IMR-90 (cell line): ENCODE results near the gene FMN2. TPM values are rescaled to one million over a fixed set of nuclear protein-coding genes. Genes with fewer than 3 reads are reported as not detected.

Experiments
- ATAC-seq: fragments of 200-7000 bp; cut with Tn5 transposase; 2 replicates; pipeline ENCODE4 v1.9.1; 2020; ENCODE audit warnings: low read depth, mild to moderate bottlenecking, moderate library complexity
- BruUV-seq: library from RNA; stranded (reverse); fragments of 400-500 nt; replicated peaks from 2 replicates; lab custom pipeline; 2021; lab: Mats Ljungman, UMichigan
- CTCF ChIA-PET: fragments of 300-600 bp; formaldehyde crosslinking; extraction: SDS; loops from one replicate; lab custom pipeline; 2021; ENCODE audit warnings: antibody characterized with exemption; lab: Yijun Ruan, JAX
- POLR2A ChIA-PET: fragments of 300-600 bp; sonication (Branson Sonifier 250); formaldehyde crosslinking; loops from one replicate; lab custom pipeline; 2022; ENCODE audit warnings: antibody characterized with exemption; ENCODE audit not compliant: unreplicated experiment; lab: Charles Lee
- DNase-seq: peaks from one replicate; pipeline ENCODE4 v3.0.0; 2013
- H2AFZ ChIP-seq: replicated peaks from 2 replicates; pipeline ENCODE3; 2013; ENCODE audit warnings: low read length, mild to moderate bottlenecking; ENCODE audit not compliant: poor library complexity
- H2AK5ac ChIP-seq: 2 replicates; pipeline ENCODE4 v1.6.1; 2013; ENCODE audit warnings: low read depth, low read length, inconsistent platforms
- H2AK9ac ChIP-seq: replicated peaks from 2 replicates; pipeline ENCODE3; 2013; ENCODE audit warnings: mild to moderate bottlenecking, low read depth, low read length, moderate library complexity; ENCODE audit not compliant: poor library complexity
- H2BK120ac ChIP-seq: 2 replicates; pipeline ENCODE4 v1.6.1; 2013; ENCODE audit warnings: low read depth, low read length, inconsistent platforms
- H2BK15ac ChIP-seq: 3 replicates; pipeline ENCODE4 v1.6.1; 2013; ENCODE audit warnings: low read depth, low read length, inconsistent platforms
- H2BK20ac ChIP-seq: 2 replicates; pipeline ENCODE4 v1.6.1; 2013; ENCODE audit warnings: low read depth, mild to moderate bottlenecking, inconsistent platforms, low read length, moderate library complexity
- H2BK5ac ChIP-seq: 2 replicates; pipeline ENCODE4 v1.6.1; 2013; ENCODE audit warnings: mild to moderate bottlenecking, low read depth, low read length, inconsistent platforms; ENCODE audit not compliant: poor library complexity, severe bottlenecking
- H3K14ac ChIP-seq: replicated peaks from 2 replicates; pipeline ENCODE4 v1.6.1; 2013; ENCODE audit warnings: low read depth, low read length, inconsistent platforms
- H3K18ac ChIP-seq: 2 replicates; pipeline ENCODE4 v1.6.1; 2013; ENCODE audit warnings: low read depth, low read length, control low read depth
- H3K23ac ChIP-seq: 2 replicates; pipeline ENCODE4 v1.6.1; 2013; ENCODE audit warnings: low read depth, low read length, inconsistent platforms
- H3K27ac ChIP-seq: 2 replicates; pipeline ENCODE4 v1.5.1; 2013; ENCODE audit warnings: mild to moderate bottlenecking, control low read depth, low read length; ENCODE audit not compliant: insufficient read depth
- H3K27me3 ChIP-seq: 2 replicates; pipeline ENCODE4 v1.6.1; 2013; ENCODE audit warnings: low read length; ENCODE audit not compliant: control insufficient read depth, insufficient read depth
- H3K36me3 ChIP-seq: 2 replicates; pipeline ENCODE4 v1.6.1; 2013; ENCODE audit warnings: low read length, mixed read lengths; ENCODE audit not compliant: control insufficient read depth, insufficient read depth
- H3K4ac ChIP-seq: 2 replicates; pipeline ENCODE4 v1.6.1; 2013; ENCODE audit warnings: low read depth, low read length, inconsistent platforms
- H3K4me1 ChIP-seq: 2 replicates; pipeline ENCODE4 v1.6.1; 2013; ENCODE audit warnings: low read length, mixed read lengths; ENCODE audit not compliant: control insufficient read depth, insufficient read depth
- H3K4me2 ChIP-seq: 2 replicates; pipeline ENCODE4 v1.6.1; 2013; ENCODE audit warnings: low read depth, mild to moderate bottlenecking, control low read depth, low read length, moderate library complexity
- H3K4me3 ChIP-seq: 2 replicates; pipeline ENCODE4 v1.5.1; 2013; ENCODE audit warnings: low read depth, mild to moderate bottlenecking, control low read depth, low read length, moderate library complexity; ENCODE audit not compliant: insufficient read depth
- H3K56ac ChIP-seq: 2 replicates; pipeline ENCODE4 v1.6.1; 2013; ENCODE audit warnings: low read length, inconsistent platforms; ENCODE audit not compliant: insufficient read depth; ENCODE audit errors: extremely low read depth
- H3K79me1 ChIP-seq, 2 experiments: 2 replicates each; pipeline ENCODE4 v1.6.1; 2013; ENCODE audit warnings: low read length in 2 of 2, inconsistent platforms in 1 of 2, low read depth in 1 of 2
- H3K9ac ChIP-seq: 2 replicates; pipeline ENCODE4 v1.6.1; 2013; ENCODE audit warnings: low read depth, low read length, control low read depth
- H3K9me1 ChIP-seq: 2 replicates; pipeline ENCODE4 v1.6.1; 2013; ENCODE audit warnings: low read length, inconsistent platforms; ENCODE audit not compliant: insufficient read depth
- H3K9me3 ChIP-seq: 2 replicates; pipeline ENCODE4 v1.6.1; 2013; ENCODE audit warnings: low read length; ENCODE audit not compliant: control insufficient read depth, insufficient read depth
- H4K20me1 ChIP-seq: 2 replicates; pipeline ENCODE4 v1.6.1; 2013; ENCODE audit warnings: low read length, inconsistent platforms; ENCODE audit not compliant: insufficient read depth
- H4K5ac ChIP-seq: 2 replicates; pipeline ENCODE4 v1.6.1; 2013; ENCODE audit warnings: mild to moderate bottlenecking, low read depth, low read length, control low read depth
- H4K8ac ChIP-seq, 2 experiments: 2 replicates each; pipeline ENCODE4 v1.6.1; 2013; ENCODE audit warnings: low read depth in 2 of 2, low read length in 2 of 2, control low read depth in 1 of 2, inconsistent platforms in 1 of 2
- H4K91ac ChIP-seq: 2 replicates; pipeline ENCODE4 v1.6.1; 2013; ENCODE audit warnings: low read depth, low read length, inconsistent platforms; ENCODE audit not compliant: insufficient read depth
- BHLHE40 ChIP-seq: fragments of 150-350 bp; IDR thresholded peaks from 2 replicates; pipeline ENCODE4 v1.6.1; 2016; ENCODE audit warnings: mild to moderate bottlenecking, low read depth, low read length
- CEBPB ChIP-seq: IDR thresholded peaks from 2 replicates; pipeline ENCODE4 v1.6.1; 2012; ENCODE audit warnings: low read depth, low read length, improper control_type of control experiment
- CHD1 ChIP-seq: IDR thresholded peaks from 2 replicates; pipeline ENCODE4 v1.6.1; 2012; ENCODE audit warnings: low read depth, low read length, improper control_type of control experiment
- FOS ChIP-seq: fragments of 150-350 bp; IDR thresholded peaks from 2 replicates; pipeline ENCODE4 v1.6.1; 2016; ENCODE audit warnings: low read depth, low read length
- MAFK ChIP-seq: IDR thresholded peaks from 2 replicates; pipeline ENCODE4 v1.6.1; 2012; ENCODE audit warnings: low read depth, low read length, improper control_type of control experiment
- MAZ ChIP-seq: IDR thresholded peaks from 2 replicates; pipeline ENCODE4 v1.6.1; 2012; ENCODE audit warnings: low read depth, mild to moderate bottlenecking, low read length, improper control_type of control experiment, moderate library complexity, borderline replicate concordance
- MXI1 ChIP-seq: IDR thresholded peaks from 2 replicates; pipeline ENCODE4 v1.6.1; 2012; ENCODE audit warnings: low read depth, mild to moderate bottlenecking, low read length, moderate library complexity, borderline replicate concordance
- NFE2L2 ChIP-seq: fragments of 150-350 bp; IDR thresholded peaks from 2 replicates; pipeline ENCODE4 v1.6.1; 2016; ENCODE audit warnings: low read depth, mild to moderate bottlenecking, low read length
- POLR2A ChIP-seq: IDR thresholded peaks from 2 replicates; pipeline ENCODE4 v1.6.1; 2012; ENCODE audit warnings: mild to moderate bottlenecking, low read depth, low read length
- RAD21 ChIP-seq: IDR thresholded peaks from 2 replicates; pipeline ENCODE4 v1.6.1; 2012; ENCODE audit warnings: low read length, improper control_type of control experiment
- RCOR1 ChIP-seq: IDR thresholded peaks from 2 replicates; pipeline ENCODE4 v1.6.1; 2012; ENCODE audit warnings: mild to moderate bottlenecking, low read length, improper control_type of control experiment; ENCODE audit not compliant: insufficient replicate concordance
- RFX5 ChIP-seq: IDR thresholded peaks from 2 replicates; pipeline ENCODE4 v1.8.0; 2012; ENCODE audit warnings: low read depth, mild to moderate bottlenecking, low read length, moderate library complexity
- SMC3 ChIP-seq: fragments of 150-350 bp; IDR thresholded peaks from 2 replicates; pipeline ENCODE4 v1.6.1; 2016; ENCODE audit warnings: low read depth, mild to moderate bottlenecking, antibody characterized with exemption, low read length, moderate library complexity
- USF2 ChIP-seq: fragments of 150-350 bp; IDR thresholded peaks from 2 replicates; pipeline ENCODE4 v1.6.1; 2017; ENCODE audit warnings: mild to moderate bottlenecking, antibody characterized with exemption, low read length, low read depth
- WGBS, 2 experiments: methylation state at CpG; one replicate each; pipeline versions ENCODE4 v1.1.5 to v1.1.7; 2013; ENCODE audit warnings: missing lambda C conversion rate in 2 of 2; ENCODE audit not compliant: insufficient read length in 1 of 2; ENCODE audit errors: extremely low coverage in 2 of 2; 5-methylcytosine and 5-hydroxymethylcytosine counted together
- dilution Hi-C: fragments of 300-500 bp; cut with HindIII; formaldehyde crosslinking; loops from one replicate; pipeline ENCODE4 v1.14.3; 2018; ENCODE audit warnings: low sequenced_read_pairs; ENCODE audit not compliant: unreplicated experiment
- in situ Hi-C: fragments of 300-500 bp; cut with MboI; formaldehyde crosslinking; loops from 3 replicates; pipeline ENCODE4 v1.14.3; 2019; ENCODE audit warnings: low sequenced_read_pairs, inconsistent platforms, mixed read lengths
- intact Hi-C: fragments of 100-400 bp; cut with micrococcal nuclease; formaldehyde crosslinking; loops from 2 replicates; pipeline ENCODE4 v1.10.0; 2022
- polyA plus RNA-seq, 3 experiments: library from polyadenylated mRNA; depleted of rRNA; stranded (reverse); fragments of >200 nt; gene quantifications; 2 replicates each; pipeline ENCODE4 v1.2.3, GENCODE V29; 2012; ENCODE audit warnings: low replicate concordance in 1 of 3
- total RNA-seq: library from RNA; depleted of rRNA; stranded (reverse); fragments of >200 nt; gene quantifications from 2 replicates; pipeline ENCODE4 v1.2.3, GENCODE V29; 2012
- TF ChIP-seq, protein P1 (sequence below): conservative IDR thresholded peaks from 2 replicates; pipeline ENCODE4 v1.5.1; 2012; ENCODE audit warnings: mild to moderate bottlenecking, low read depth, low read length, improper control_type of control experiment
- TF ChIP-seq, protein P2 (sequence below): fragments of 150-350 bp; IDR thresholded peaks from 2 replicates; pipeline ENCODE4 v1.6.1; 2016; ENCODE audit warnings: low read depth, mild to moderate bottlenecking, low read length, moderate library complexity, borderline replicate concordance

The FMN2 gene
- total and polyA plus RNA-seq, 2 of the 4 experiments (the other 2 are of a cell fraction): 29.0 to 35.8 TPM

DNA sequence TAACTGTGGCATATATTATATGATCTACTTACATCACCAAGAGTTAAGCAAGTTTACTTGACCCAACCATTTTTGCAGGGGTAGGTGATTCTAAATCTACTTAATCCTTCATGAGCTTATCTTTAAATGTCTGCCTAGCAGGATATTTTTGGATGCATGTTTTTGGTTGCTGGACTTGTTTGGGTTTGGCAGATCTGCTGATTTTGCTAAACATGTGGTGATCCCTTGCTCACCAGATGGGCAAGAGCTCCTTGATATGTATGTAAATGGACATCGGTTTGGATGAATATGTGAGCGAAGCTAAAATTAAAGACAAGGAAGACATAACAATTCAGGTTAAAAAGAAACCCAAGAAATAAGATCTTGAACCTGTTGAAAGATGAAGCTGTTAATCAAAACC, 36.7 kb downstream of the FMN2 start:
- no peak for DNase-seq
- CTCF ChIA-PET: interaction anchor here (1.4 kb wide), 1 partner anchor 12 kb away, joined by 4 read pairs; no protein-coding TSS in a partner anchor

More for the DNA sequence above, 36.7 kb downstream of the FMN2 start:
- no peak overlapping the region for H2AK9ac ChIP-seq
- H3K18ac ChIP-seq: no peak overlapping the region
- WGBS, 2 experiments: no CpG with 5 or more reads among the region's 2 CpGs
- in situ Hi-C loops: no loop called here
- no peak overlapping the region for H4K8ac ChIP-seq
- no peak overlapping the region for H3K9ac ChIP-seq
- ATAC-seq: no peak
- no peak overlapping the region for H3K4me3 ChIP-seq
- POLR2A ChIA-PET: no interaction called here
- H4K5ac ChIP-seq: no peak overlapping the region
- no peak overlapping the region for H2BK20ac ChIP-seq
- H3K56ac ChIP-seq: no peak overlapping the region
- H2BK120ac ChIP-seq: no peak overlapping the region
- peaks cover 31 to 55% of the 10 kb centered on the region in 2 experiments for H3K79me1 ChIP-seq
- no peak overlapping the region for H2BK5ac ChIP-seq
- H3K36me3 ChIP-seq: peaks cover 3% of the 10 kb centered on the region
- no peak overlapping the region for H3K27ac ChIP-seq
- no peak overlapping the region for H2AFZ ChIP-seq
- no peak overlapping the region for H4K91ac ChIP-seq
- TF ChIP-seq SMC3 (no peak), CEBPB (no peak), MXI1 (no peak), FOS (no peak), RFX5 (no peak), NFE2L2 (no peak), CHD1 (no peak), USF2 (no peak), BHLHE40 (no peak), MAZ (no peak), RCOR1 (no peak), RAD21 (no peak), MAFK (no peak), POLR2A (no peak)
- TF ChIP-seq, protein P1, sequence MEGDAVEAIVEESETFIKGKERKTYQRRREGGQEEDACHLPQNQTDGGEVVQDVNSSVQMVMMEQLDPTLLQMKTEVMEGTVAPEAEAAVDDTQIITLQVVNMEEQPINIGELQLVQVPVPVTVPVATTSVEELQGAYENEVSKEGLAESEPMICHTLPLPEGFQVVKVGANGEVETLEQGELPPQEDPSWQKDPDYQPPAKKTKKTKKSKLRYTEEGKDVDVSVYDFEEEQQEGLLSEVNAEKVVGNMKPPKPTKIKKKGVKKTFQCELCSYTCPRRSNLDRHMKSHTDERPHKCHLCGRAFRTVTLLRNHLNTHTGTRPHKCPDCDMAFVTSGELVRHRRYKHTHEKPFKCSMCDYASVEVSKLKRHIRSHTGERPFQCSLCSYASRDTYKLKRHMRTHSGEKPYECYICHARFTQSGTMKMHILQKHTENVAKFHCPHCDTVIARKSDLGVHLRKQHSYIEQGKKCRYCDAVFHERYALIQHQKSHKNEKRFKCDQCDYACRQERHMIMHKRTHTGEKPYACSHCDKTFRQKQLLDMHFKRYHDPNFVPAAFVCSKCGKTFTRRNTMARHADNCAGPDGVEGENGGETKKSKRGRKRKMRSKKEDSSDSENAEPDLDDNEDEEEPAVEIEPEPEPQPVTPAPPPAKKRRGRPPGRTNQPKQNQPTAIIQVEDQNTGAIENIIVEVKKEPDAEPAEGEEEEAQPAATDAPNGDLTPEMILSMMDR: no peak
- TF ChIP-seq, protein P2, sequence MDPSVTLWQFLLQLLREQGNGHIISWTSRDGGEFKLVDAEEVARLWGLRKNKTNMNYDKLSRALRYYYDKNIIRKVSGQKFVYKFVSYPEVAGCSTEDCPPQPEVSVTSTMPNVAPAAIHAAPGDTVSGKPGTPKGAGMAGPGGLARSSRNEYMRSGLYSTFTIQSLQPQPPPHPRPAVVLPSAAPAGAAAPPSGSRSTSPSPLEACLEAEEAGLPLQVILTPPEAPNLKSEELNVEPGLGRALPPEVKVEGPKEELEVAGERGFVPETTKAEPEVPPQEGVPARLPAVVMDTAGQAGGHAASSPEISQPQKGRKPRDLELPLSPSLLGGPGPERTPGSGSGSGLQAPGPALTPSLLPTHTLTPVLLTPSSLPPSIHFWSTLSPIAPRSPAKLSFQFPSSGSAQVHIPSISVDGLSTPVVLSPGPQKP: no peak
- H2AK5ac ChIP-seq: no peak overlapping the region
- BruUV-seq: no TSS peak
- H3K4me1 ChIP-seq: no peaks in the 10 kb centered on the region
- no peak overlapping the region for H3K23ac ChIP-seq
- no peak overlapping the region for H3K4me2 ChIP-seq
- no peak overlapping the region for H3K14ac ChIP-seq
- H3K4ac ChIP-seq: no peak overlapping the region
- intact Hi-C loops: no loop called here
- H2BK15ac ChIP-seq: no peak overlapping the region
- peaks cover 9% of the 10 kb centered on the region; the same call in 1 of the 2 replicates for H3K9me1 ChIP-seq
- H3K27me3 ChIP-seq: no peaks in the 10 kb centered on the region
- 0 out of 2 replicates have a peak, but pooled peaks cover 7% of the 10 kb centered on the region for H4K20me1 ChIP-seq
- no peaks in the 10 kb centered on the region for H3K9me3 ChIP-seq
- dilution Hi-C loops: no loop called here
